ENCODE data around the gene LHFPL6.

GRCh38 chr13:39296193-39296592 lies 306.8 kb downstream of the LHFPL6 start:
- TF ChIP-seq TAF1 (IDR thresholded peaks at IDR 0.05; ENCODE audit: control insufficient read depth, extremely low read depth, insufficient read depth, low read length, severe bottlenecking) (no peak), KDM4B (IDR thresholded peaks at IDR 0.05; ENCODE audit: borderline replicate concordance in 2 of 2, low read depth in 1 of 2) (no peak), NFIC (IDR thresholded peaks at IDR 0.05) (no peak), ZZZ3 (IDR thresholded peaks at IDR 0.05) (no peak), E2F1 (CRISPR knock-in tag; IDR thresholded peaks at IDR 0.05) (no peak), ELK3 (CRISPR knock-in tag; IDR thresholded peaks at IDR 0.05) (no peak), SMARCC2 (IDR thresholded peaks at IDR 0.05; ENCODE audit: low read depth) (no peak)
- TF ChIP-seq, protein P1, sequence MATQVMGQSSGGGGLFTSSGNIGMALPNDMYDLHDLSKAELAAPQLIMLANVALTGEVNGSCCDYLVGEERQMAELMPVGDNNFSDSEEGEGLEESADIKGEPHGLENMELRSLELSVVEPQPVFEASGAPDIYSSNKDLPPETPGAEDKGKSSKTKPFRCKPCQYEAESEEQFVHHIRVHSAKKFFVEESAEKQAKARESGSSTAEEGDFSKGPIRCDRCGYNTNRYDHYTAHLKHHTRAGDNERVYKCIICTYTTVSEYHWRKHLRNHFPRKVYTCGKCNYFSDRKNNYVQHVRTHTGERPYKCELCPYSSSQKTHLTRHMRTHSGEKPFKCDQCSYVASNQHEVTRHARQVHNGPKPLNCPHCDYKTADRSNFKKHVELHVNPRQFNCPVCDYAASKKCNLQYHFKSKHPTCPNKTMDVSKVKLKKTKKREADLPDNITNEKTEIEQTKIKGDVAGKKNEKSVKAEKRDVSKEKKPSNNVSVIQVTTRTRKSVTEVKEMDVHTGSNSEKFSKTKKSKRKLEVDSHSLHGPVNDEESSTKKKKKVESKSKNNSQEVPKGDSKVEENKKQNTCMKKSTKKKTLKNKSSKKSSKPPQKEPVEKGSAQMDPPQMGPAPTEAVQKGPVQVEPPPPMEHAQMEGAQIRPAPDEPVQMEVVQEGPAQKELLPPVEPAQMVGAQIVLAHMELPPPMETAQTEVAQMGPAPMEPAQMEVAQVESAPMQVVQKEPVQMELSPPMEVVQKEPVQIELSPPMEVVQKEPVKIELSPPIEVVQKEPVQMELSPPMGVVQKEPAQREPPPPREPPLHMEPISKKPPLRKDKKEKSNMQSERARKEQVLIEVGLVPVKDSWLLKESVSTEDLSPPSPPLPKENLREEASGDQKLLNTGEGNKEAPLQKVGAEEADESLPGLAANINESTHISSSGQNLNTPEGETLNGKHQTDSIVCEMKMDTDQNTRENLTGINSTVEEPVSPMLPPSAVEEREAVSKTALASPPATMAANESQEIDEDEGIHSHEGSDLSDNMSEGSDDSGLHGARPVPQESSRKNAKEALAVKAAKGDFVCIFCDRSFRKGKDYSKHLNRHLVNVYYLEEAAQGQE (IDR thresholded peaks at IDR 0.05; ENCODE audit: borderline replicate concordance): no peak
- TF ChIP-seq, protein P1 (CRISPR knock-in tag; IDR thresholded peaks at IDR 0.05; ENCODE audit: low read depth): no peak
- TF ChIP-seq, protein P2, sequence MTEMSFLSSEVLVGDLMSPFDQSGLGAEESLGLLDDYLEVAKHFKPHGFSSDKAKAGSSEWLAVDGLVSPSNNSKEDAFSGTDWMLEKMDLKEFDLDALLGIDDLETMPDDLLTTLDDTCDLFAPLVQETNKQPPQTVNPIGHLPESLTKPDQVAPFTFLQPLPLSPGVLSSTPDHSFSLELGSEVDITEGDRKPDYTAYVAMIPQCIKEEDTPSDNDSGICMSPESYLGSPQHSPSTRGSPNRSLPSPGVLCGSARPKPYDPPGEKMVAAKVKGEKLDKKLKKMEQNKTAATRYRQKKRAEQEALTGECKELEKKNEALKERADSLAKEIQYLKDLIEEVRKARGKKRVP (CRISPR knock-in tag; IDR thresholded peaks at IDR 0.05): no peak
